ENCODE data around the gene FLCN.

DNA sequence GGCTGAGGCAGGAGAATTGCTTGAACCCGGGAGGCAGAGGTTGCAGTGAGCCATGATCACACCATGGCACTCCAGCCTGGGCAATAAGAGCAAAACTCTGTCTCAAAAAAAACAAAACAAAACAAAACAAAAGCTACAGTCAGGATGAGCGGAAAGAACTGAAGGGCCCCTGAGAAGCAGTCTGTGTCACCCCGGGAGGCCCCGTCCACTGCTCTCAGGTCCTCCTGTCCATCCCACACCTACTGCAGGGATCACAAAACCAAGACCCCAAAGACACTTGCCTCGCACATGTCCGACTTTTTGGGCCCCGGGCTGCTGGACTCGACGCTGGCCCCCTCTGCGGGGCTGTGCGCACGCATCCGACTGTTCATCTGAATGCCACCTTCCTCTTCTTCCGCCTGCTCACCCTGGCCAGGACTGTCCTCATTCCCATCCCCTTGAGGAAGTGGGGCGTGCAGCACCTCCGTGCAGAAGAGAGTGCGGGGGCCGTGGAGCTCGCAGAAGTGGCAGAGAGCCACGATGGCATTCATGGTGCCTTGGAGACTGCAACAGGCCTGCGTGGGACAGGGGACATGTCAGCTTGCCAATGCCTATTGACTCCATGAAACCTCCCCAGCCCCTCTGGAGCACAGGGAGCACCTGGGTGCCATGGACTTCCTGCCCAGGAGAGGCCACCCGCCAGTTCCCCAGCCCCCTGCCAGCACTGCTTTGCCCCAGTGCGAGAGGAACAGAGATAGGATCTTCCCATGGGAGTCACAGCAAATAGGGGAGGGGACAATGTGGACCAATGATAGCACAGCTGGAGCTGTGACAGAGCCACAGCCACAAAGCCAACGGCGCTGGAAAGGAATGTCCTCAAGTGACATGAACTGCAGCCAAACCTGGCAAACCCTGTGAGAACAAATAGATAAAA is 9.1 kb downstream of the FLCN start:
- TF ChIP-seq, protein P1, sequence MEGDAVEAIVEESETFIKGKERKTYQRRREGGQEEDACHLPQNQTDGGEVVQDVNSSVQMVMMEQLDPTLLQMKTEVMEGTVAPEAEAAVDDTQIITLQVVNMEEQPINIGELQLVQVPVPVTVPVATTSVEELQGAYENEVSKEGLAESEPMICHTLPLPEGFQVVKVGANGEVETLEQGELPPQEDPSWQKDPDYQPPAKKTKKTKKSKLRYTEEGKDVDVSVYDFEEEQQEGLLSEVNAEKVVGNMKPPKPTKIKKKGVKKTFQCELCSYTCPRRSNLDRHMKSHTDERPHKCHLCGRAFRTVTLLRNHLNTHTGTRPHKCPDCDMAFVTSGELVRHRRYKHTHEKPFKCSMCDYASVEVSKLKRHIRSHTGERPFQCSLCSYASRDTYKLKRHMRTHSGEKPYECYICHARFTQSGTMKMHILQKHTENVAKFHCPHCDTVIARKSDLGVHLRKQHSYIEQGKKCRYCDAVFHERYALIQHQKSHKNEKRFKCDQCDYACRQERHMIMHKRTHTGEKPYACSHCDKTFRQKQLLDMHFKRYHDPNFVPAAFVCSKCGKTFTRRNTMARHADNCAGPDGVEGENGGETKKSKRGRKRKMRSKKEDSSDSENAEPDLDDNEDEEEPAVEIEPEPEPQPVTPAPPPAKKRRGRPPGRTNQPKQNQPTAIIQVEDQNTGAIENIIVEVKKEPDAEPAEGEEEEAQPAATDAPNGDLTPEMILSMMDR (IDR thresholded peaks at IDR 0.05): no peak
- TF ChIP-seq POLR2A (IDR thresholded peaks at IDR 0.05): no peak

Measured in lower leg skin (tissue), 3 donors.